Stimulated activated CD4-positive, alpha-beta T cell treated with anti-CD3 and anti-CD28 coated beads, Interleukin-1b, Interleukin-23, amount 100 ng/mL, for 1 hour (primary cell): ENCODE measurements around the gene RNF149.
"Not testable (repeated sequence)": the region's sequence is repeated elsewhere in the genome, so short reads cannot be mapped to it uniquely, and the experiment has no call there.

Source experiments
- DNase-seq, 2 donors: peaks; one replicate each; pipeline ENCODE4 v3.0.0-alpha.2; 2020; ENCODE audit warnings: low read depth in 2 of 2

Gene RNF149, protein sequence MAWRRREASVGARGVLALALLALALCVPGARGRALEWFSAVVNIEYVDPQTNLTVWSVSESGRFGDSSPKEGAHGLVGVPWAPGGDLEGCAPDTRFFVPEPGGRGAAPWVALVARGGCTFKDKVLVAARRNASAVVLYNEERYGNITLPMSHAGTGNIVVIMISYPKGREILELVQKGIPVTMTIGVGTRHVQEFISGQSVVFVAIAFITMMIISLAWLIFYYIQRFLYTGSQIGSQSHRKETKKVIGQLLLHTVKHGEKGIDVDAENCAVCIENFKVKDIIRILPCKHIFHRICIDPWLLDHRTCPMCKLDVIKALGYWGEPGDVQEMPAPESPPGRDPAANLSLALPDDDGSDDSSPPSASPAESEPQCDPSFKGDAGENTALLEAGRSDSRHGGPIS

DNA sequence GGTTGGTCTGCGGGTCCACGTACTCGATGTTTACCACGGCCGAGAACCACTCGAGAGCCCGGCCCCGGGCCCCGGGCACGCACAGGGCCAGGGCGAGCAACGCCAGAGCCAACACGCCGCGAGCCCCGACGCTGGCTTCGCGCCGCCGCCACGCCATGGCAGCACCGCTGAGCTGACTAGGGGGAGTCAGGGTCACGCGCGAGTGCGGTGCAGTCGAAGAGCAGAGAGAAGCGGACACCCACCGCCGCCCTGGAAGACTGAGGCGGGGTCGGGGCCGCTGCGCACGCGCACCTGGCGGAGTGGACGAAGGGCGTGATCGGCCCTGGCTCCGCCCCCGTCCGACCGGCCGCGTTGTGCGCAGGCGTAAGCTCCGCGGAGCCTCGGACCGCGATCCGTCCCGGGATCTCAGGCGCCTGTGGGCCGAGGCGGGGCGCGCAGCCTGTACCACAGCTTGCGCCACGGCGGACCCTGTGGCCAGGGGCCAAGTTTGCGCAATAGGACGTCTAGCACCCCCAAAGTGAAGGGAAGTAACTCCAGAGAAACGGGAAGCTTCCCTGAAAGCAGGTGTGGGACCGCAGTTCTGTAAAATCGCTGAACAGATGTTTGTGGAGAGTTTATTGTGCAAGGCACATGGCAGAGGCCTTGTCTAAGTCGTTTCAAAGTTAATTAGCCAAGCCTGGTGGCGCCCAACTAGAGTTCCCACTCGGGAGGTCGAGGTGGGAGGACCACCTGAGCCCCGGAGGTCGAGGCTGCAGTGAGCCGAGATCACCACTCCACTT lies at the start of gene RNF149:
Gene RNF149 (minus strand): TSS at position 270 of the 779 bp plus-strand sequence. CDS start 113 bp downstream, at position 157.
- DNase-seq: peak; percentile 84 to 87

DNA sequence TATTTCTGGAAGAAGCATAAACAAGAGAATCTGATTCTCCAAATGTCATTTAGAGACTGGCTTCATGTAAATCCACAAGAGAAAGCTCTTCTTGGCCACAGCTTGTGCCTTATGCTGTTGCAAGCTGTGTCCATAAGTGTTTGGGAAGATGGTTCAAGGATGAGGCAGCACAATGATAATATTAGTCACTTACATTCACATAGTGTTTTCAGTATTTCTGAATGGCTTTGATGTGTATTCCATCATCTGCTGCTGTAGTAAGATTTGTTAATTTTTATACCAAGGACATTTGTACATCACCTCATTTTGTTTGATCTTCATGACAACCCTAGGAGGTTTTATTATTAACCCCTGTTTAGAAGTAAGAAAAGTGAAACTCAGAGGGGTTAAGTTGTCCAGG lies 48.9 kb upstream of the RNF149 start:
- DNase-seq: no peak

DNA sequence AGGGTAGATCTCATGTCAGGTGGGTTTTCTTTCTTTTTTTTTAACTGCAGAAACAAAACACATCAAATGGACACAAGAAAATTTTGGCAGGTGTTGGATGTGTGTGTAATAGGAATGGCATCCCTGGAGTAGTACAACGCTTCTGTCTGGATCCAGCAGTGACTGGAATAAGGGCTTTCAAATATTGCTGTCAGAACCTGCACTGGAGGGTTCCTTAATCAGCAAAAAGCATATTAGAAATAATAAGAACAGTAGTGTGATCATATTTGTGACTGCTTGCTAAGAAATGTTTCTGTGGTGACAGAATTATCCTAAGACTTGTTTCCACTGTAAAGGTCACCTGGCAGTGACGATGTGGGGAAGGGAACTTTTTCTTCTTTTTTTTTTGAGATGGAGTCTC lies 48.0 kb upstream of the RNF149 start:
- DNase-seq: no peak

DNA sequence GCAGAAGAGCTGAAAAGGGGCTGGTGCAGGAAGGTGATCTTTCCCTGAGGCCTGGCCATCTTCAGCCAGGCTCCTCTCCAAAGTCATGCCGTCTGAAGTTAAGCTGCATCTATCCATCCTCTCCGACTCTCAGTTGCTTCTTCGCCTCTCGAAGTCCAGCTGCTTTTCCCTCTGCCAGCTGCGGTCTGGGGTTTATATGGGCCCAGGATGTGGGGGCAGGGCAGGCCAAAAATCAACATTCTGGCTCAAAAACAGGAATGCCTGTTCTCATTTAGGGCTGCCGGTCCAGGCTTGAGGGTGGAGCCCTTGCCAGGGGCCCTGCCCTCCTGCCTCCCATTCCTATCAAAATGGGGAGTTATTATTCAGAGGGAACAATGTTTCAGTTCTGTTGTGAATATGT lies 47.6 kb upstream of the RNF149 start:
- DNase-seq: no peak

DNA sequence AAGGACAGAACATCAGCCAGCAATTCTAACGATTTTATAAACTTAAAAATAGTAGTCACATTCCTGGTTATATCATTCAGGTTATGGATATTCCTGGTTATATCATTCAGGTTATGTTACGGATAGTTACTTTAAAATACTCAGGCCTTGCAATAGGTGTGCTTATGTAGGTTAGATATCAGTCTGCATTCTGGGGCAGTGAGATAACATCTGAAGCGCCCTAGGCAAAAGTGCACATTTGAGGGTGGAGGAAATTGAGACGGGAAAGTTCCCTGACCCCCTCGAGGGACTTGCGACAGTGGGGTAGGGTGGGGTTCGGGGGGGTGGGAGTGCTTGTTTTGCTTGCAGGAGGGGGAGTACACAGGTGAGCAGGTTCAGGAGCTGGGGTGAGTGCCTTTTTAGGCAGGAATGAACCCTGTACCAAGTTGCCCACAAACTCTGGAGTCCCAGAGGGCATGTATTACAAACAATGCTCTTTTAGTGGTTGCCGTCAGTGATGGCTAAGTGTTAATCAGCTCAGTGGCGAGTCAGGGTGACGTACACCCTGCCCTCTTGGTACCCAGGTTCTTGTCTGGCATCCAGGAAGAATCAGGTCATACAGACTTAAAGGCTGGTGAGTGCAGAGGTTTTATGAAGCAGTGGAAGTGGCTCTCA lies 47.0 kb upstream of the RNF149 start:
- DNase-seq: no peak

- no peak for DNase-seq
Observed at GRCh38 chr2:101354420-101355311, 46.2 kb upstream of the RNF149 start.

- not testable (repeated sequence) for DNase-seq
Observed at GRCh38 chr2:101352631-101353030, 44.1 kb upstream of the RNF149 start.

- DNase-seq: no peak
Observed at GRCh38 chr2:101351207-101351606, 42.7 kb upstream of the RNF149 start.

DNA sequence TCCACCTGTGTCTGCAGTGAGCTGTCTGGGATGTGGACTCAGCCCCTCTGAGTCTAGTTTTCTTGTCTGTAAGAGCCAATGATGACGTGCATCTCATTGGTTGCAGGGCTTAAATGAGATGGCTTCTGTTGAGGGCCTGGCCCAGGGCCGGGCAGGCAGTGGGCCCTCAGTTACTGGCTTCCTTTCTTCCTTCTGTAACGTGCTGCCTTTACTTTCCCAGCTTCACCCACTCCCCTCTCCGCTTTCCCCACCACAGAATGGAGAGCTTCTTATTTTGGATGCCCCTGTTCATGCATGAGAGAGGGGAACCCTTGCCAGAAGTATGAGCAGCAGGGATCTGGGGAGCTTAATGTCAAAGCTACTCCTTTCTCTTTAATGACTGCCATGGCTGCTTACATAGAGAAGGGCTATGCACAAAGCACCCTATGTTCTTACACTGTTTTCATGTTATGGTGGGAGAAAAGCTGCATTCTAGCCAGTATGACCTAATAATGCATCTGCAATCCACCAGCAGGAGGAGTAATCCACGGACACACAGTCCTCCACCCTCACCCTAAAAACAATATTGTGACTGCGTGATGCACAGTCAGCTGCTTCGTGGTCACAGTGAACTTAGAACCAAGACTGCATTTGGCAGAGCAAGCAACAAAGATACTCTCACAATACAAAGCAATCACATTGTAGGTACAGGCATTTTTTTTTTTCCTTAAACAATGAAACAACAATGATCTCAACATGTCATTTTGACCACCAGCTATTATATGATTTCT lies 41.6 kb upstream of the RNF149 start:
- no peak for DNase-seq

DNA sequence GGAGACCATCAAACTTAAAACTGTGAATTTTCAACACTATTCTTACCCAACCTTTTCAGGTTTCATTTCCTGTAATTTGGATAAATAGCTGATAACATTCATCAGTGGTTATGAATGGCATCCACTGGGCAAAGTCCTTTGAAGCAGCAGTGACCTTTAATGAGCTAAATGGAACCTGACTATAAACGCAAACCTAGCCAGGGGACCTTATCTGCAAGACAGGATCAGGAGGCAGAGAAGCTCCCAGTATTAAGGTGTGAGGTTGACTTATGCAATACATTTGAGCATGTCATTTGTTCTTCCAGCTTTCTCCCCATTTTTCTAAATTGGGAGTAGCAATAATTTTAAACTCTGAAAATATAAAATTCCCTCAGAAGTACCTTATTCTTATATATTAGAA lies 40.4 kb upstream of the RNF149 start:
- DNase-seq: no peak

DNA sequence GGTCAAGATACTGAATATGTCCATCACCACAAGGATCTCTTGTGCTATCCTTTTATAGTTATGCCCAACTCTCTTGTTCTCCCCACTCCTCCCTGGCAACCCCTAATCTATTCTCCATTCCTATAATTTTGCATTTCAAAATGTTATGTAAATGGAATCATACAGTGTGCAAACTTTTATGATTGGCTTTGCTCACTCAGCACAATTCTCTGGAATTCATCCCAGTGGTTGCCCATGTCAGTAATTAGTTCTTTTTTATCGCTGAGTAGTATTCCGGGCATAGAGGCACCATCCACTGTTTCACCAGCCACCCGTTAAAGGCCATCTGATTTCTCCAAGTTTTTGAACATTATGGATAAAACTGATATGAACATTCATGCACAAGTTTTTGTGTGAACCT lies 38.4 kb upstream of the RNF149 start:
- DNase-seq: no peak

DNA sequence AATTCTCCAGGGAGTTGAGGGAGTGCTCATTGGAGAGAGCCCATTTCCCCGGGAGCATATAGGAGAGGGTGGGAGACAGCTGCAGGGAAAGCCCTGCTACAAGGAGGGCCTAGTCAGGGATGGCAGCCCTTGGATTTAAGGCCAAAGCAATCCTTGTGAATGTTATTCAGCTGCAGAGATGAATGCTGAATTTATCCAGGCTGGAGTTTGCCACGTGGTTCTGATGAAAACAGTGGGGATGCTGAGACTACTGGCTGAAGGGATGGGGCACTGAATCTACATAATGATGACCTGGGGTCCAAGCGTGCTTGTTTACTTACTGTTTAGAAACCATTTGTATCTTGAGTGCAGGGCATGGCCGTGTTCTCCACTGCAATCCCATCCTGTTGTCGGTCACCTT lies 35.6 kb upstream of the RNF149 start:
- no peak for DNase-seq

DNA sequence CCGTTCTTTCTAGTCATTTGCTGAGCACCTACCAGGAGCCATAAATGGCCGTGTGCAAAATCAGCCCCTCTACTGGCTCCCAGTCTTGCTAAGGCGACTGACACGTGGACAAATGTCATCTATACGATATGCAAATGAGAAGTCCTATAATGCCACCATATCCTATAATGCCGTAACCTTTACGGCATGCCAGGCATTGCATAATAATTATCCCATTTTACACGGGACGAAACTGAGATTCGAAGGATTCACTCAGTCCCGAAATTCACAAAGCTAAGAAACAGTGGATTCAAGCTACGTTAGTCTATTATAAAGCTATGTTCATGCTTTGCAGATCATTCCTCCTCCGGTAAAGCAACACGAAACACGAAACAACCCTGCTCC lies 34.1 kb upstream of the RNF149 start:
- no peak for DNase-seq

GRCh38 chr2:101341901-101342624 lies 33.6 kb upstream of the RNF149 start:
- peak; percentile 44 to 67 for DNase-seq

DNA sequence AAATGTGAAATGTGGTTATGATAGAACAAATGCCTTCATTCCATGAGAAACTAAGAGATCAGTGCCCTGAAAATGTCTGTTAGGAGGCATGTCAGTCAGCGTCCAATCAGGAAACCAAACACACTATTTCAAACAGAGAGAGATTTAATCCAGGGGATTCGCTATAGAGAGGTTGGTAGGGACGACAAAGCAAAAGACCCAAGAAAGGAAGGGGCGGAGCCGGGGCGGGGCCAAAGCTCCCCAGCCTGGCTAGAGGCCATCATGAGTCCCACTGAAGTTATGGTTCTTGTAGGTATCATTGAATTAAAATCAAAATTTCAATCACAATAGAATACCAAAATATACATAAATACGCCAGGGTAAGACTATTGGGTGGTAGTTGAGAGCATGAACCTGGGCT lies 32.9 kb upstream of the RNF149 start:
- DNase-seq: no peak

GRCh38 chr2:101340141-101340551 lies 31.6 kb upstream of the RNF149 start:
- DNase-seq: no peak

GRCh38 chr2:101339266-101339880 lies 30.9 kb upstream of the RNF149 start:
- no peak for DNase-seq

DNA sequence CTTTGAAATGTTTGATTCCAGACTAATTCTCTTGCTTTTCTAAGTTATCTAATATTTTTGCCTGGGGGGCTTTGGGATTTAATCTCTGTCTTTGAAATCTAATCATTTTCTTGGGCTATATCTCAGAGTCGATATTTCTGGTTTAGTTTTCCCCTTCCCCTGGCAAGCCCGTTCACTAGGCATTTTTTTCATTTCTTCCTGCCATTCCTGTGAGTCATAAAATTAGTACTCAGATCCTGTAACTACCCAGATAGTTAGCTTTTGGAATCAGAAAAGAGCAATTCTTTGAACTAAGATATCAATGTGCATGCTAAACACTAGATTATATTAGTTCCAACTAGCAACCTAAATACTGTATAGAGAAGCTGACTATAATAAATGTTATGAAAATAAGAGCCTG lies 29.4 kb upstream of the RNF149 start:
- DNase-seq: no peak

- no peak for DNase-seq
Observed at GRCh38 chr2:101332885-101333766, 24.6 kb upstream of the RNF149 start.
